MCF 10A (cell line): ENCODE results near the gene MYO9B. TPM values are rescaled to one million over a fixed set of nuclear protein-coding genes. Genes with fewer than 3 reads are reported as not detected.

Source experiments
- BruUV-seq: library from RNA; stranded (reverse); fragments of 400-500 nt; replicated peaks from 2 replicates; lab custom pipeline; 2021; lab: Mats Ljungman, UMichigan
- CTCF ChIA-PET: fragments of 300-600 bp; sonication (Branson Sonifier 250); formaldehyde crosslinking; extraction: SDS; loops from one replicate; lab custom pipeline; 2021; ENCODE audit warnings: antibody characterized with exemption, inconsistent platforms; lab: Yijun Ruan, JAX
- POLR2A ChIA-PET: fragments of 300-600, 350-650 bp; sonication (Branson Sonifier 250); formaldehyde crosslinking; extraction: SDS; loops from one replicate; lab custom pipeline; 2020; ENCODE audit warnings: antibody characterized with exemption, inconsistent platforms; lab: Yijun Ruan, JAX
- DNase-seq: peaks from one replicate; pipeline ENCODE4 v3.0.0-alpha.2; 2018; ENCODE audit not compliant: unreplicated experiment
- H3K27ac Mint-ChIP-seq: one replicate; pipeline ENCODE4 v1.8.0; 2022; ENCODE audit warnings: mild to moderate bottlenecking, low read depth, mixed read lengths; ENCODE audit not compliant: unreplicated experiment
- H3K27me3 Mint-ChIP-seq: one replicate; pipeline ENCODE4 v1.8.0; 2022; ENCODE audit warnings: mixed read lengths; ENCODE audit not compliant: insufficient read depth, unreplicated experiment
- H3K36me3 Mint-ChIP-seq: one replicate; pipeline ENCODE4 v1.8.0; 2022; ENCODE audit warnings: mild to moderate bottlenecking, moderate library complexity, mixed read lengths; ENCODE audit not compliant: insufficient read depth, unreplicated experiment
- H3K4me1 Mint-ChIP-seq: one replicate; pipeline ENCODE4 v1.8.0; 2022; ENCODE audit warnings: mixed read lengths; ENCODE audit not compliant: insufficient read depth, unreplicated experiment
- H3K4me3 Mint-ChIP-seq: one replicate; pipeline ENCODE4 v1.8.0; 2022; ENCODE audit warnings: mild to moderate bottlenecking, moderate library complexity, mixed read lengths; ENCODE audit not compliant: unreplicated experiment
- H3K9me3 Mint-ChIP-seq: one replicate; pipeline ENCODE4 v1.8.0; 2022; ENCODE audit warnings: mixed read lengths; ENCODE audit not compliant: unreplicated experiment
- intact Hi-C: fragments of 100-400 bp; cut with micrococcal nuclease; formaldehyde crosslinking; loops from 2 replicates; pipeline ENCODE4 v1.14.1; 2022
- total RNA-seq: library from RNA; stranded (reverse); gene quantifications from 2 replicates; pipeline ENCODE4 v1.2.3, GENCODE V29; 2022
- TF ChIP-seq, protein P1 (sequence below): fragments of 200-600 bp; IDR thresholded peaks from one replicate; pipeline ENCODE4 v1.8.0; 2022; ENCODE audit warnings: antibody characterized with exemption, mild to moderate bottlenecking; ENCODE audit not compliant: unreplicated experiment

The MYO9B gene
- total RNA-seq, 1 experiment from 2014 or later, result 43.5 TPM

DNA sequence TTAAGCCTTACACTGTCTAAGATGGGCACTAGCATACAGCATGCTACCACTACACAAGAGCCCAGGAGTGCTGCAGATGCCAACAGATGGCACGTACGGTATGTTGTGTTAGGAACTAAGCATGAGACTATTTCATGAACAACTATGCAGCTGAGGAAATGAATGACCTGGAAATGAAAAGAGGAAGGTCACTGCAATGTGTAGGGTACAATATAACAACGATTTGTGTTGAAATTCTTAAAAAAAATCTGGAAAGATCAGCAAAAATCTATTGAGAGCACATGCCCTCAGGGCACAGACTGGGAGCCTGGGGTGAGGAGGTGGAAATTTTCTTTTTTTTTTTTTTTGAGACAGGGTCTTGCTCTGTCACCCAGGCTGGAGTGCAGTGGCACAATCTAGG, 14.8 kb upstream of the MYO9B start:
- TF ChIP-seq, protein P1, sequence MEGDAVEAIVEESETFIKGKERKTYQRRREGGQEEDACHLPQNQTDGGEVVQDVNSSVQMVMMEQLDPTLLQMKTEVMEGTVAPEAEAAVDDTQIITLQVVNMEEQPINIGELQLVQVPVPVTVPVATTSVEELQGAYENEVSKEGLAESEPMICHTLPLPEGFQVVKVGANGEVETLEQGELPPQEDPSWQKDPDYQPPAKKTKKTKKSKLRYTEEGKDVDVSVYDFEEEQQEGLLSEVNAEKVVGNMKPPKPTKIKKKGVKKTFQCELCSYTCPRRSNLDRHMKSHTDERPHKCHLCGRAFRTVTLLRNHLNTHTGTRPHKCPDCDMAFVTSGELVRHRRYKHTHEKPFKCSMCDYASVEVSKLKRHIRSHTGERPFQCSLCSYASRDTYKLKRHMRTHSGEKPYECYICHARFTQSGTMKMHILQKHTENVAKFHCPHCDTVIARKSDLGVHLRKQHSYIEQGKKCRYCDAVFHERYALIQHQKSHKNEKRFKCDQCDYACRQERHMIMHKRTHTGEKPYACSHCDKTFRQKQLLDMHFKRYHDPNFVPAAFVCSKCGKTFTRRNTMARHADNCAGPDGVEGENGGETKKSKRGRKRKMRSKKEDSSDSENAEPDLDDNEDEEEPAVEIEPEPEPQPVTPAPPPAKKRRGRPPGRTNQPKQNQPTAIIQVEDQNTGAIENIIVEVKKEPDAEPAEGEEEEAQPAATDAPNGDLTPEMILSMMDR, result no peak

DNA sequence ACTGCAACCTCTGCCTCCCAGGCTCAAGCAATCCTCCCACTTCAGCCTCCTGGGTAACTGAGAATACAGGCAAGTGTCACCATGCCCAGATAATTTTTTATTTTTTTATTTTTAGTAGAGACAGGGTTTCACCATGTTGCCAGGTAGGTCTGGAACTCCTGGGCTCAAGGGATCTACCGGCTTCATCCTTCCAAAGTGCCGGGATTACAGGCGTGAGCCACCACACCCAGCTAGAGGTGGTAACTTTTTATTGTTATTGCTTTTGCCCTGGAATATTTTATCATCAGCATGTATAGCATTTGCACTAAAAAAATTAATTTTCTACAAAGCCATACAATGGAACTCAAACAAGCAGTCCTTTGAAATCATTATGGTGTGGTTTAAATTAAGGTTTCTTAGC, 14.4 kb upstream of the MYO9B start:
- Mint-ChIP-seq H3K36me3 (peaks cover 14% of the 10 kb centered on the region), H3K4me1 (peaks cover 6% of the 10 kb centered on the region), H3K27ac (no peak overlapping the region), H3K4me3 (no peak overlapping the region), H3K27me3 (no peaks in the 10 kb centered on the region), H3K9me3 (no peaks in the 10 kb centered on the region)
- BruUV-seq, result no TSS peak
- ChIA-PET CTCF (interaction anchor here (0.7 kb wide), 1 partner anchor 290 kb away, joined by 5 read pairs; no protein-coding TSS in a partner anchor), POLR2A (no interaction called here)
- intact Hi-C loops, result loop anchor here (10.0 kb wide), 1 partner anchor 404 kb away; the partner anchor contains the start of gene NXNL1
- DNase-seq, result no peak
- TF ChIP-seq, protein P1, result no peak

More for the DNA sequence above, 14.8 kb upstream of the MYO9B start:
- Mint-ChIP-seq H3K9me3 (no peaks in the 10 kb centered on the region), H3K27me3 (no peaks in the 10 kb centered on the region), H3K36me3 (peaks cover 14% of the 10 kb centered on the region), H3K4me1 (peaks cover 6% of the 10 kb centered on the region), H3K27ac (no peak overlapping the region), H3K4me3 (no peak overlapping the region)
- POLR2A ChIA-PET, result no interaction called here
- DNase-seq, result no peak
- intact Hi-C loops, result loop anchor here (10.0 kb wide), 1 partner anchor 404 kb away; the partner anchor contains the start of gene NXNL1
- CTCF ChIA-PET, result interaction anchor here (1.6 kb wide), 1 partner anchor 223 kb away, joined by 3 read pairs; no protein-coding TSS in a partner anchor
- no TSS peak for BruUV-seq

DNA sequence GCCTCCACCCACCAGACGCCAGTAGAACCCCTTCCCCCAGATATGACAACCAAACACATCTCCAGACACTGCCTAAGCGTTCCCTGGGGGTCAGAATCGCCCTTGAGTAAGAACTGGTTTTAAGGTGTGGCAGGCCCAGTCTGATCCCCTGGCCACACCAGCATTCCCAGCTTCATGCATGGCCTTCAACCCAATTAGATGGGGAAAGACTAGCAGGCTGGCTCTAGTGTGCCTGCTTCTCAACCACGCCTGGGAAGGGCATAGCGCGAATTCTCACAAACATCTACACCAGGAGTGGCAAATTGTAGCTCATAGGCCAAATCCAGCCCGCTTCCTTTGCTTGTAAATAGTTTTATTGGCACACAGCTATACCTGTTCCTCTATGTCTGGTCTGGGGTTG, 13.9 kb upstream of the MYO9B start:
- POLR2A ChIA-PET, result no interaction called here
- Mint-ChIP-seq H3K36me3 (peaks cover 16% of the 10 kb centered on the region), H3K27ac (no peak overlapping the region), H3K4me1 (peaks cover 6% of the 10 kb centered on the region), H3K4me3 (no peak overlapping the region), H3K27me3 (no peaks in the 10 kb centered on the region), H3K9me3 (no peaks in the 10 kb centered on the region)
- intact Hi-C loops, result loop anchor here (10.0 kb wide), 1 partner anchor 403 kb away; the partner anchor contains the start of gene NXNL1
- CTCF ChIA-PET, result interaction anchor here (0.7 to 0.8 kb wide), 2 partner anchors 9 to 290 kb away, joined by 5 to 7 read pairs; no protein-coding TSS in a partner anchor
- DNase-seq, result no peak
- no TSS peak for BruUV-seq
- TF ChIP-seq, protein P1, result no peak

DNA sequence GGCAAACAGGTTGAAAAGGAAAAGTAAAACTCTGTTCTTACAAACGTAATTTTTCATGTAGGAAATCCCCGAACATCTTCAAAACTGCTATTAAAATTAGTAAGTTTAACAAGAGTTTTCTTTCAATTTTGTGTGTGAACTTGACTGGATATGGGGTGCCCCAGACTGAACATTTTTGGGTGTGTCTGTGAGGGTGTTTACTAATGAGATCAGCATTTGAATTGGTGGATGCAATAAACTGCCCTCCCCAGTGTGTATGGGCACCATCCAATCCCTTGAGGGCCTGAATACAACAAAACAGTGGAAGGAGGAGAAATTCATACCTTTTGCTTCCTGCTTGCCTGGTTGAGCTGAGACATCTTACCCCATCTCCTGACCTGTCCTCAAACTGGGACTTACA, 12.1 kb upstream of the MYO9B start:
- Mint-ChIP-seq H3K4me1 (peaks cover 6% of the 10 kb centered on the region), H3K27me3 (no peaks in the 10 kb centered on the region), H3K4me3 (no peak overlapping the region), H3K9me3 (no peaks in the 10 kb centered on the region), H3K36me3 (peaks cover 17% of the 10 kb centered on the region), H3K27ac (no peak overlapping the region)
- intact Hi-C loops, result loop anchor here (10.0 kb wide), 1 partner anchor 401 kb away; the partner anchor contains the start of gene NXNL1
- no TSS peak for BruUV-seq
- DNase-seq, result no peak
- POLR2A ChIA-PET, result interaction anchor here (1.4 kb wide), 1 partner anchor 11 kb away, joined by 4 read pairs; the partner anchor contains the start of gene HAUS8
- TF ChIP-seq, protein P1, result no peak
- CTCF ChIA-PET, result no interaction called here
